Prostate gland (tissue), 2 donors: ENCODE results near the gene PNPLA7. TPM values are rescaled to one million over a fixed set of nuclear protein-coding genes. Genes with fewer than 3 reads are reported as not detected.

Source experiments
- DNase-seq: peaks from one replicate; pipeline ENCODE4 v3.0.0-alpha.2; 2019; ENCODE audit warnings: low spot score
- H3K27ac ChIP-seq, 2 donors: fragments of 200-600 bp; sonication (generic); 2 replicates each; pipeline ENCODE4 v1.5.1; 2017 to 2019
- H3K27me3 ChIP-seq: fragments of 200-600 bp; sonication (generic); replicated peaks from 2 replicates; pipeline ENCODE4 v1.5.1; 2019; ENCODE audit not compliant: insufficient read depth
- H3K36me3 ChIP-seq, 2 donors: fragments of 200-600 bp; sonication (generic); 1 replicate in 1 of 2; 2 replicates in 1 of 2; pipeline versions ENCODE4 v1.5.1 to v1.8.1; 2017 to 2019
- H3K4me1 ChIP-seq: fragments of 200-600 bp; sonication (generic); replicated peaks from 2 replicates; pipeline ENCODE4 v1.5.1; 2019
- H3K4me3 ChIP-seq, 2 donors: fragments of 200-600 bp; sonication (generic); 2 replicates each; pipeline ENCODE4 v1.5.1; 2017 to 2019
- H3K9me3 ChIP-seq: fragments of 200-600 bp; sonication (generic); 2 replicates; pipeline ENCODE4 v1.5.1; 2017
- CTCF ChIP-seq, 4 experiments: fragments of 200-600 bp in 2 of 4; fragments of 450-650 bp in 2 of 4; sonication (generic) in 2 of 4; IDR thresholded peaks; 1 replicate in 3 of 4; 2 replicates in 1 of 4; pipeline ENCODE4 v1.5.1; 2016 to 2019; ENCODE audit warnings: antibody characterized with exemption in 4 of 4, mild to moderate bottlenecking in 2 of 4, moderate library complexity in 2 of 4
- POLR2A ChIP-seq: fragments of 450-650 bp; IDR thresholded peaks from one replicate; pipeline ENCODE4 v1.6.1; 2016; ENCODE audit warnings: antibody characterized with exemption, mild to moderate bottlenecking
- POLR2AphosphoS5 ChIP-seq: sonication (generic); formaldehyde crosslinking; IDR thresholded peaks from one replicate; pipeline ENCODE4 v1.6.1; 2017; ENCODE audit warnings: antibody characterized with exemption
- WGBS: methylation state at CpG from one replicate; pipeline ENCODE4 v1.1.5; 2018; 5-methylcytosine and 5-hydroxymethylcytosine counted together
- intact Hi-C: fragments of 100-400 bp; cut with DNase I; formaldehyde crosslinking; loops from one replicate; pipeline ENCODE4 v1.14.2; 2022
- total RNA-seq, 2 donors: library from RNA; depleted of rRNA; stranded (reverse); fragments of >200 nt; gene quantifications; one replicate each; pipeline ENCODE4 v1.1.0, GENCODE V29; 2016

The PNPLA7 gene
- total RNA-seq, 2 donors from 2014 or later = 34.2 to 64.3 TPM

- WGBS = 94% methylated on average over 13 of the region's 13 CpGs
- H3K27me3 ChIP-seq = no peaks in the 10 kb centered on the region
- no peak overlapping the region for H3K27ac ChIP-seq
- no peaks in the 10 kb centered on the region for H3K4me1 ChIP-seq
- no peak for DNase-seq
- H3K4me3 ChIP-seq = no peak overlapping the region
- no peaks in the 10 kb centered on the region for H3K36me3 ChIP-seq
- TF ChIP-seq POLR2AphosphoS5 (no peak), CTCF (IDR thresholded peaks at IDR 0.05) (no peak), POLR2A (no peak)
- intact Hi-C loops = no loop called here
- no peaks in the 10 kb centered on the region for H3K9me3 ChIP-seq
Observed at GRCh38 chr9:137491735-137492432, 58.3 kb downstream of the PNPLA7 start.

DNA sequence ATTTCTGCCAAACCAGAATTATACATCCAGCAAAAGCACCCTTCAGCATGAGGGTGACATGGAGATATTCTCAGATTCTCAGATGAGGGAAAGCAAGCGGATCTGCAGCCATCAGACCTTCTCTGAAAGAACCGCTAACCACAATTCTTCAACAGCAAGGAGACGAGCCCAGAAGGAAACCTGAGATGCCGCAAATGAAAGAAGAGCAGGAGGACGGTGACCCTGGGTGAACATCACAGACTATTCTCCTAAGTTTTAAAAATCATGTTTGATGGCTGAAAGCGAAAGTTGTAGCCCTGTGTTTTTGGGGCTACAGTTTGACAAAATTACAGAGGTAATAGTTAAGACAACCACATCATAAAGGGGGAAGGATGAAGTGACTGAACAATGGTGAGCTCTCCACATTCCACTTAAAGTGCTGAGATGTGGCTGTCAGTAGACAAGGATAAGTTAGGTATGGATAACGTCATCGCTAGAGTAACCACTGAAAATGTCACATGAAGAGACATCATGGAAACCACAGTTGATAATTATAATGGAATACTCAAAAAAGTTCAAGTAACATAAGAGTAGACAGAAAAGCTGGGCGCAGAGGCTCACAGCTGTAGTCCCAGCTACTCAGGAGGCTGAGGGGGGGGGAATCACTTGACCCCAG lies 59.5 kb downstream of the PNPLA7 start:
- TF ChIP-seq POLR2AphosphoS5 = no peak
- TF ChIP-seq POLR2A = no peak
- TF ChIP-seq CTCF (IDR thresholded peaks at IDR 0.05) = no peak
- H3K4me3 ChIP-seq = no peak overlapping the region
- H3K4me1 ChIP-seq = no peaks in the 10 kb centered on the region
- H3K36me3 ChIP-seq = no peaks in the 10 kb centered on the region
- no peak overlapping the region for H3K27ac ChIP-seq
- no peaks in the 10 kb centered on the region for H3K27me3 ChIP-seq
- intact Hi-C loops = no loop called here
- 85% methylated on average over 9 of the region's 9 CpGs for WGBS
- DNase-seq = no peak
- no peaks in the 10 kb centered on the region for H3K9me3 ChIP-seq

- DNase-seq = no peak
- WGBS = 95% methylated on average over 6 of the region's 6 CpGs
- Histone ChIP-seq H3K27me3 (no peaks in the 10 kb centered on the region), H3K4me1 (no peaks in the 10 kb centered on the region), H3K9me3 (no peaks in the 10 kb centered on the region), H3K27ac (no peak overlapping the region), H3K4me3 (no peak overlapping the region), H3K36me3 (no peaks in the 10 kb centered on the region)
- TF ChIP-seq POLR2A (no peak), CTCF (IDR thresholded peaks at IDR 0.05) (no peak), POLR2AphosphoS5 (no peak)
- intact Hi-C loops = no loop called here
Observed at GRCh38 chr9:137488906-137489305, 61.3 kb downstream of the PNPLA7 start.

DNA sequence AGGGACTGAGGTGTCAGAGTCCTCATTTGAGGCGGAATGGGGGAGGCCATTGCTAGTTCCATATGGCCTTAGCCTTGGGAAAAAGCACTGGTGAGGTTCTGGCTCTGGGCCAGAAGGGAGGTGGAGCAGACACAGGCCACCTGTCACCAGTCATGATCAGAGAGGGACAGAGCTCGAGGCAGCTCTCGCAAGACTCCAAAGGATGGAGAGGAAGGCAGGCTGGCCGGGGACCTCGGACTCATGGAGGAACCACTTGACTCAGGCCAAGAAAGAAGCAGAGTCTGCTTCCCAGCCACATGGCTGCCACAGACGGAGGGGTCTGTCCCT lies 61.9 kb downstream of the PNPLA7 start:
- intact Hi-C loops = no loop called here
- DNase-seq = no peak
- 76% methylated on average over 6 of the region's 6 CpGs for WGBS

More for the DNA sequence above, 61.9 kb downstream of the PNPLA7 start:
- Histone ChIP-seq H3K27me3 (no peaks in the 10 kb centered on the region), H3K36me3 (no peaks in the 10 kb centered on the region), H3K4me1 (no peaks in the 10 kb centered on the region), H3K4me3 (no peak overlapping the region), H3K9me3 (no peaks in the 10 kb centered on the region), H3K27ac (no peak overlapping the region)
- TF ChIP-seq CTCF (IDR thresholded peaks at IDR 0.05) (no peak), POLR2A (no peak), POLR2AphosphoS5 (no peak)
